ENCODE results near the gene GNAQ. TPM values are rescaled to one million over a fixed set of nuclear protein-coding genes. Genes with fewer than 3 reads are reported as not detected.

The GNAQ gene
- polyA plus RNA-seq, 3 donors: 8.3 to 51.0 (median 9.6) TPM

DNA sequence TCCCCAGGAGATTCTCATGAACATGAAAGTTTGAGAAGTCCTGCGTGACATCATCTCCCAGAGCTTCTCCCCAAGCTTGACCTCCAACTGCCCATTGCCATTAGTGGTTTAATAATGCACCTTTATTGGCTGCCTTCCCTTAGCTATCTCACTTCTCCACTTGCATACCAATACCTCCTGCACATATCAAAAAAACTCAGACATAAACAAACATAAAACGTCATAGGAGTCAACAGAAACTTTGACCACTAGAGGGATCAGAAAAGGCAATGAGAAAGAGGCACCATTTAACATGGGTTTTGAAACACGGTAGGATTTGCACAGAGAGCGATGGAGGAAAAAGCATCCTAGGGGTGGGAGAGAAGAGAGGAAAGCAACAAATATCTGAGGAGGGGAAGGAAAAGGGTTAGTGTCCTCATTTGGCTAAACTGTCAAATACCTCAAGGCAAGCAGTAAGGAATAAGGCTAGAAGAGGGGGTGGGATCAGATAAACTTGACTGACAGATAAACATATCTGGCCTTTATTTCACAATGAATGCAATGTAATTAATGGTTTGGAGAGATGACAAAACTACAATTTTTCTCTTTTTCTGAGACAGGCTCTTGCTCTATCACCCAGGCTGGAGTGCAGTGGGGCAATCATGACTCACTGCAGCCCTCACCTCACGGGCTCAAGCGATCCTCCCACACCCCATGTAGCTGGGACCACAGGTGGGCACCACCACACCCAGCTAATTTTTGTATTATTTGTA is 27.0 kb downstream of the GNAQ start:
- peak overlapping the region; percentile 3 for H3K4me2 ChIP-seq (replicated peaks; ENCODE audit: extremely low read depth, low read length, poor library complexity, severe bottlenecking)
- TF ChIP-seq, protein P1, sequence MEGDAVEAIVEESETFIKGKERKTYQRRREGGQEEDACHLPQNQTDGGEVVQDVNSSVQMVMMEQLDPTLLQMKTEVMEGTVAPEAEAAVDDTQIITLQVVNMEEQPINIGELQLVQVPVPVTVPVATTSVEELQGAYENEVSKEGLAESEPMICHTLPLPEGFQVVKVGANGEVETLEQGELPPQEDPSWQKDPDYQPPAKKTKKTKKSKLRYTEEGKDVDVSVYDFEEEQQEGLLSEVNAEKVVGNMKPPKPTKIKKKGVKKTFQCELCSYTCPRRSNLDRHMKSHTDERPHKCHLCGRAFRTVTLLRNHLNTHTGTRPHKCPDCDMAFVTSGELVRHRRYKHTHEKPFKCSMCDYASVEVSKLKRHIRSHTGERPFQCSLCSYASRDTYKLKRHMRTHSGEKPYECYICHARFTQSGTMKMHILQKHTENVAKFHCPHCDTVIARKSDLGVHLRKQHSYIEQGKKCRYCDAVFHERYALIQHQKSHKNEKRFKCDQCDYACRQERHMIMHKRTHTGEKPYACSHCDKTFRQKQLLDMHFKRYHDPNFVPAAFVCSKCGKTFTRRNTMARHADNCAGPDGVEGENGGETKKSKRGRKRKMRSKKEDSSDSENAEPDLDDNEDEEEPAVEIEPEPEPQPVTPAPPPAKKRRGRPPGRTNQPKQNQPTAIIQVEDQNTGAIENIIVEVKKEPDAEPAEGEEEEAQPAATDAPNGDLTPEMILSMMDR (IDR thresholded peaks at IDR 0.05): peak; percentile 48
- no peaks in the 10 kb centered on the region for H3K36me3 ChIP-seq (replicated peaks in 1 of 2; ENCODE audit: control insufficient read depth in 1 of 2, insufficient read depth in 2 of 2, low read length in 2 of 2)
- no peaks in the 10 kb centered on the region for H3K9me3 ChIP-seq (replicated peaks in 1 of 2; ENCODE audit: control insufficient read depth in 1 of 2, insufficient read depth in 1 of 2, low read length in 2 of 2)
- H3K27ac ChIP-seq (ENCODE audit: low read depth in 1 of 2, low read length in 2 of 2): peak overlapping the region in 1 of 2 donors; percentile 58
- H3K36me3 Mint-ChIP-seq: peaks cover 4 to 6% of the 10 kb centered on the region in 2 donors
- WGBS (ENCODE audit: insufficient coverage): 76% methylated on average over 3 of the region's 6 CpGs
- no peaks in the 10 kb centered on the region for H3K27me3 Mint-ChIP-seq (ENCODE audit: low read depth in 3 of 3)
- no peaks in the 10 kb centered on the region for H3K9me3 Mint-ChIP-seq
- H3K4me3 Mint-ChIP-seq: no peak overlapping the region
- DNase-seq: peak in 2 of 3 donors; percentile 36 to 43
- no peak overlapping the region for H3K4me3 ChIP-seq (replicated peaks in 1 of 3; ENCODE audit: low read depth in 2 of 3, low read length in 3 of 3)
- intact Hi-C loops (cut with micrococcal nuclease): no loop called here
- H2AFZ ChIP-seq (ENCODE audit: insufficient read depth, low read depth, low read length, poor library complexity, severe bottlenecking): no peak overlapping the region
- no peak overlapping the region for H3K9ac ChIP-seq (ENCODE audit: insufficient read depth, low read length, poor library complexity, severe bottlenecking)
- peaks cover 98% of the 10 kb centered on the region for H4K20me1 ChIP-seq (ENCODE audit: insufficient read depth, low read length)
- no peaks in the 10 kb centered on the region for H3K27me3 ChIP-seq (ENCODE audit: control insufficient read depth in 2 of 2, insufficient read depth in 2 of 2, low read length in 2 of 2)
- H3K27ac Mint-ChIP-seq: peak overlapping the region; percentile 15 to 85 (median 57)
- peaks cover 66% of the 10 kb centered on the region for H3K4me1 Mint-ChIP-seq
- H3K79me2 ChIP-seq (ENCODE audit: insufficient read depth, low read length): peaks cover 100% of the 10 kb centered on the region
- H3K4me1 ChIP-seq (ENCODE audit: control insufficient read depth in 1 of 2, insufficient read depth in 2 of 2, low read length in 2 of 2): peaks cover 45 to 51% of the 10 kb centered on the region in 2 donors

DNA sequence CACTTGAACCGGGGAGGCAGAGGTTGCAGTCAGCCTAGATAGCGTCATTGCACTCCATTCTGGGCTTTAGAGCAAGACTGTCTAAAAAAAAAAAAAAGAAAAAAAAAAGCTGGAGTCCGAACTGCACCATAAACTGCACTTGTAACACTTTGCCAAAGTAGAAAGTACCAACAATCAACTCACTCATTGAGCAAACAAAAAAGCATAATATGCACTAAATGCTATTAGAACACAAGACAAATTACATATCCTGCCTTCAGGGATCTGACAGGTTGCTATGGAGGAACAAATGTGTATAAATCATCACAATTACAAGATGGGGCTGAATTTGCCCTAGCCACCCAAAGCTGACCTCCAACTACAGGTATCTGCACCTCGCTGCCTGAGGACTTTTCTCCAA is 27.9 kb downstream of the GNAQ start:
- H3K4me1 Mint-ChIP-seq: peaks cover 67% of the 10 kb centered on the region
- peaks cover 4 to 7% of the 10 kb centered on the region in 2 donors for H3K36me3 Mint-ChIP-seq
- peaks cover 100% of the 10 kb centered on the region for H3K79me2 ChIP-seq (ENCODE audit: insufficient read depth, low read length)
- H2AFZ ChIP-seq (ENCODE audit: insufficient read depth, low read depth, low read length, poor library complexity, severe bottlenecking): no peak overlapping the region
- no peak for DNase-seq
- no peaks in the 10 kb centered on the region for H3K27me3 Mint-ChIP-seq (ENCODE audit: low read depth in 3 of 3)
- no peaks in the 10 kb centered on the region for H3K9me3 ChIP-seq (replicated peaks in 1 of 2; ENCODE audit: control insufficient read depth in 1 of 2, insufficient read depth in 1 of 2, low read length in 2 of 2)
- H3K4me3 ChIP-seq (replicated peaks in 1 of 3; ENCODE audit: low read depth in 2 of 3, low read length in 3 of 3): no peak overlapping the region
- H3K27ac Mint-ChIP-seq: peak overlapping the region in 1 of 7 donors; percentile 73
- H3K27me3 ChIP-seq (ENCODE audit: control insufficient read depth in 2 of 2, insufficient read depth in 2 of 2, low read length in 2 of 2): no peaks in the 10 kb centered on the region
- H3K4me2 ChIP-seq (replicated peaks; ENCODE audit: extremely low read depth, low read length, poor library complexity, severe bottlenecking): no peak overlapping the region
- no peak overlapping the region for H3K4me3 Mint-ChIP-seq
- no peaks in the 10 kb centered on the region for H3K36me3 ChIP-seq (replicated peaks in 1 of 2; ENCODE audit: control insufficient read depth in 1 of 2, insufficient read depth in 2 of 2, low read length in 2 of 2)
- peaks cover 98% of the 10 kb centered on the region for H4K20me1 ChIP-seq (ENCODE audit: insufficient read depth, low read length)
- H3K9me3 Mint-ChIP-seq: no peaks in the 10 kb centered on the region
- 93% methylated on average over 2 of the region's 4 CpGs for WGBS (ENCODE audit: insufficient coverage)
- intact Hi-C loops (cut with micrococcal nuclease): no loop called here
- H3K27ac ChIP-seq (ENCODE audit: low read depth in 1 of 2, low read length in 2 of 2): peak overlapping the region in 1 of 2 donors; percentile 42
- TF ChIP-seq, protein P1 (IDR thresholded peaks at IDR 0.05): no peak
- H3K4me1 ChIP-seq (ENCODE audit: control insufficient read depth in 1 of 2, insufficient read depth in 2 of 2, low read length in 2 of 2): peaks cover 44 to 51% of the 10 kb centered on the region in 2 donors
- no peak overlapping the region for H3K9ac ChIP-seq (ENCODE audit: insufficient read depth, low read length, poor library complexity, severe bottlenecking)

Data from CD14-positive monocyte (primary cell).